Amniotic stem cell (primary cell): ENCODE data around the gene GALK1.

ENCODE experiments used
- DNase-seq: peaks from one replicate; lab custom pipeline; 2025; lab: John Stamatoyannopoulos, UW

The GALK1 gene

DNA sequence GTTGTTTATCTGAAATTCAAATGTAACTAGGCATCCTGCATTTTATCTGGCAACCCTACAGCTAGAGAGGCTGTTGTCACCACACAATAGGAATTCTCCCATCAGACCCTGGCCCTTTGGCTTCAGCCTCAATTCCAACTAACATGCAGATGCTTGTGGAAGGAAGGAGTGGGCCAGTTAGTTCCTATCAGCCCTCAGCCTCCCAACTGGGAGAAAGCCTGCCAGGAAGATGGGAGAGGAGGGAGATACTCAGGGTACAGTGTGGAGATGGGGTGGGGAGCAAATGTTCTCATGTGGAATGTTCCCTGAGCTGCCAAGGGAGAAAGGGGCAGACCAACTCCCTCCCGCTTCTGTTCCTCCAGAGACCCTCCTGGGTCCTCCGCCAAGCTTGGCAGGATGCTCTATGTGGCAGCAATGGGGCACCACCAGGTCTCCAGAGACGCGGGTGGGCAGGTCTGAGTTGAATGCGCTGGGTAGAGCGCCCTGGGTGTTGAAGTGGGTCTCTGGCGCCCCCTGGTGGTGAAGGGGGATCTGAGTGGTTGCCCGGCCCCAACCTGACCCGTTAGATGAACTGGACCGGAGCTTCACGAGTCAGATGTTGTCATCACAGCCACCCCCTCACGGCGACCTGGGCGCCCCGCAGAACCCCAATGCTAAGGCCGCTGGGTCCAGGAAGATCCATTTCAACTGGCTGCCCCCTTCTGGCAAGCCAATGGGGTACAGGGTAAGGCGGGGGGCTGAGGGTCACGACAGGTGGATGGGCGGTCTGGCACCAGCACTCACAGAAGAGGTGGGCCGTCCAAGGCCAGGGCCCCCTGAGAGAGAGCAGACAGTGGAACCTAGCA, 15.2 kb downstream of the GALK1 start:
- peak; percentile 62 for DNase-seq

DNA sequence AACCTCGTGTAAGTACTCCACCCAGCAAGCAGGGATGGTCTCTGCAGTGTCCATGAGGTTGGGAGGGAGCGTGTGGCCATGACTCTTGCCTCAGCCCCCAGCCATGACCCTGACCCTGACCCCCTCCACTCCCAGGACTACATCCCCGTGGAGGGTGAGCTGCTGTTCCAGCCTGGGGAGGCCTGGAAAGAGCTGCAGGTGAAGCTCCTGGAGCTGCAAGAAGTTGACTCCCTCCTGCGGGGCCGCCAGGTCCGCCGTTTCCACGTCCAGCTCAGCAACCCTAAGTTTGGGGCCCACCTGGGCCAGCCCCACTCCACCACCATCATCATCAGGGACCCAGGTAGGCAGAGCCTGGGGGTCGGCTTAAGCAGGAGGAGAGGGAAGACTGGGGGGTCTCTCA, 16.3 kb downstream of the GALK1 start:
- DNase-seq = no peak

DNA sequence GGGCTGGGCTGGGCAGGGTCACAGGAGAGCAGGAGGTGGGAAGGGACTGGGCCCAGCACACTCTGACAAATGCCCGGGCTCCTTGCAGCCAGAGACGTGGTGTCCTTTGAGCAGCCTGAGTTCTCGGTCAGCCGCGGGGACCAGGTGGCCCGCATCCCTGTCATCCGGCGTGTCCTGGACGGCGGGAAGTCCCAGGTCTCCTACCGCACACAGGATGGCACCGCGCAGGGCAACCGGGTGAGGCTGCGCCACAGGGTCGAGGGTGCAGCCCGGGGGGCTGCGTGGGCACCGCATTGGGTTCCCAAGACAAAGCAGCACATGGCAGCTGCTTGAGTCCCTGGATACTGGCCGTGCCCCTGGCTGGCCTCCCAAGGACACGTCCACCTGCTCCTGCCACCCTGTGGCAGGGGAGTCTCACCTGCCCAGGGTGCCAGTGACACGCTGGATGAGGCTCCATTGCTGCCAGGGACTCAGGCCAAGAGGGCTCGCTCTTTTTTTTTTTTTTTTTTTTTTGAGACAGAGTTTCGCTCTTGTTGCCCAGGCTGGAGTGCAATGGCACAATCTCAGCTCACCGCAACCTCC, 21.3 kb downstream of the GALK1 start:
- no peak for DNase-seq

DNA sequence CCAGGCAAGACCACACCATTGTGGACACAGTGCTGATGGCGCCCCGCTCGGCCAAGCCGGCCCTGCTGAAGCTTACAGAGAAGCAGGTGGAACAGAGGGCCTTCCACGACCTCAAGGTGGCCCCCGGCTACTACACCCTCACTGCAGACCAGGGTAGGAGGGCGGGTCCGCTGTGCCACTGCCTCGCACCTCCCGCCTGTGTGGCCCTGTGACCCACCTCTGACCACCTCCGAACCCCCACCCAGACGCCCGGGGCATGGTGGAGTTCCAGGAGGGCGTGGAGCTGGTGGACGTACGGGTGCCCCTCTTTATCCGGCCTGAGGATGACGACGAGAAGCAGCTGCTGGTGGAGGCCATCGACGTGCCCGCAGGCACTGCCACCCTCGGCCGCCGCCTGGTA, 22.7 kb downstream of the GALK1 start:
- no peak for DNase-seq

DNA sequence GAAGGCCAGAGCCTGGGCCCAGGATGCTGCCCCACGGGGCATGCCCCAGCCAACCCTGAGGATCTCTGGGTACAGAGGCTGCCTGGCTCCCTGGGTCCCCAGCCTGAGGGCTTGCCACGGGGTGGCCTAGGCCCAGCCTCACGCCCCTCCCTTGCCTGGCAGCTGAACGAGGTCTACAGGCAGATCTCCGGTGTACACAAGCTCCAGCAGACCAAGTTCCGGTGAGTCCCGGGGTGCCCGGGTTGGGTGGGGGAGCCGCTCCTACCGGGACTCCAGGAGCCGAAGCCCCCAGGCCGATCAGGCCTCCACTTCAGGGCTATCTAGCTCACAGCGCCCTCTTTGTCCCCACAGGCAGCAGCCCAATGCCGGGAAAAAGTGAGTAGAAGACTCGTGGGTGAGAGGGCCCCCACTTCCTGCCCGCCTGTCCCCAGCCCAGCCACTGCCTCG, 24.3 kb downstream of the GALK1 start:
- no peak for DNase-seq

DNA sequence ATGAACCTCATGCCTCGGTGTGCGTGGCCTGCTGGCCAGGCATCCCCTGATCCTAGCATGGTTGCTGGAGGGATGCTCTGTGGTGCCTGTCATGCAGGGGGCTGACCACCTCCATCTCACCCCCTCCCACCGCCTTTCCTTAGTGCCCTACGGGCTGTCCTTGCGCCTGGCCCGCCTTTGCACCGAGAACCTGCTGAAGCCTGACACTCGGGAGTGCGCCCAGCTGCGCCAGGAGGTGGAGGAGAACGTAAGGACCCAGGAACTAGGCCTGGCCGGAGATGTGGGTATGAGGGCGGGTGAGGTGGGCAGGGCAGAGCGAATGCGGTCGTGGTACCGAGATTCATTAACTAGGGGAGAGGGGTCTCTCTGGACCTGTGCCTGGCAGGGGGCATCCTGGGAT, 24.8 kb downstream of the GALK1 start:
- no peak for DNase-seq

DNA sequence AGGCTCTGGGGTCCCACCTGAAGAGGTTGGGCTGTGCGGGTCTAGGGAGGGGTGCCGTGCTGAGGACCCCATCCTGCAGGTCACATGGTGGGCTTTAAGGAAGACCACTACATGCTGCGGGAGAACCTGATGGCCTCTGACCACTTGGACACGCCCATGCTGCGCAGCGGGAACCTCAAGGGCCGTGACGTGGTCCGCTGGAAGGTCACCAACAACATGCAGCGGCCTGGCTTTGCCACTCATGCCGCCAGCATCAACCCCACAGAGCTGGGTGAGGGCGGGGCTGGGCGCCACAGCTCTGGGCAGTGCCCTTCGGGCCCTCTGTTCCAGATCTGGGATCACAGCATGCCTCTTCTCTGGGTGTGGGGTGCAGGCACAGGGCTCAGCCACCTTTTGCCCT, 25.2 kb downstream of the GALK1 start:
- DNase-seq = no peak

DNA sequence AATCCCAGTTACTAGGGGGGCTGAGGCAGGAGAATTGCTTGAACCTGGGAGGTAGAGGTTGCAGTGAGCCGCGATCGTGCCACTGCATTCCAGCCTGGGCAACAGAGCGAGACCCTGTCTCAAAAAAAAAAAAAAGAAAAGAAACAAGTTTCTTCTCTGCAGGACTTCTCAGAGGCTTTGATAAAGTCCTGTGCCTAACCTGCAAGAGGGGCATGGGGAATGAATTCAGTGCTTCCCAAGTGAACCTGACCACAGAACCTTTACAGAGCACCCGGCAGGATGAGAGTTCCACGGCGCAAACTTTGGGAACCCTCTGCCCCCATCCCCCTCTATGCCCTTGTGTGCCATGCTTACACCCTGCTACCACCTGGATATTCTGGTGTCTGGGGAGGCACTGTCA, 25.8 kb downstream of the GALK1 start:
- DNase-seq = no peak

DNA sequence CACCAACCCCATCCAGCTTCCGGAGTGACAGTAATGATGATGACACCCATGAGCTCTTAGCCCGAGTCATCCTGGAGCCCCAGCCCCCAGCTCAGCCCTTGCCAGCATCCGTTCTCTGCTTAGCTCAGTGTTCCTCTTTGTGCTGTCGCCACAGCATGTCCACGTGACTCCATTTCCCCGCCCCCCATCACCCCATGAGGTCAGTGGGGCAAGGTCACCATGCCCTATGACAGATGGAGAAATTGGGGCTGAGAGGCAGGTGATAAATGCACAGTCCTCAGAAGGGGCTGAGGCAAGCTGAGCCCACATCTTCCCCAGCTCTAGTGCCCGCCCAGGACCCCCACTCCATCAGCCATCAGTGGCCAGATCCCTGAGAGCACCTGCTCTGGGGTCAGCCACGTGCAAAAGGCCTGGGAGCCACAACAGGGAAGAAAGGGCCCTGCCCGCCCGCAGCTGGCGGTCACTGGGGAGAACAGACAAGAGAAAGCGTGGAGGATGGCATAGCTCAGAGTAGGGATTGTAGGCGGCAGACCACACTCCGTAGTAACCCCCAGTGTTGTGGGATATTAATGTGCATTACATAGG, 26.7 kb downstream of the GALK1 start:
- DNase-seq = no peak

DNA sequence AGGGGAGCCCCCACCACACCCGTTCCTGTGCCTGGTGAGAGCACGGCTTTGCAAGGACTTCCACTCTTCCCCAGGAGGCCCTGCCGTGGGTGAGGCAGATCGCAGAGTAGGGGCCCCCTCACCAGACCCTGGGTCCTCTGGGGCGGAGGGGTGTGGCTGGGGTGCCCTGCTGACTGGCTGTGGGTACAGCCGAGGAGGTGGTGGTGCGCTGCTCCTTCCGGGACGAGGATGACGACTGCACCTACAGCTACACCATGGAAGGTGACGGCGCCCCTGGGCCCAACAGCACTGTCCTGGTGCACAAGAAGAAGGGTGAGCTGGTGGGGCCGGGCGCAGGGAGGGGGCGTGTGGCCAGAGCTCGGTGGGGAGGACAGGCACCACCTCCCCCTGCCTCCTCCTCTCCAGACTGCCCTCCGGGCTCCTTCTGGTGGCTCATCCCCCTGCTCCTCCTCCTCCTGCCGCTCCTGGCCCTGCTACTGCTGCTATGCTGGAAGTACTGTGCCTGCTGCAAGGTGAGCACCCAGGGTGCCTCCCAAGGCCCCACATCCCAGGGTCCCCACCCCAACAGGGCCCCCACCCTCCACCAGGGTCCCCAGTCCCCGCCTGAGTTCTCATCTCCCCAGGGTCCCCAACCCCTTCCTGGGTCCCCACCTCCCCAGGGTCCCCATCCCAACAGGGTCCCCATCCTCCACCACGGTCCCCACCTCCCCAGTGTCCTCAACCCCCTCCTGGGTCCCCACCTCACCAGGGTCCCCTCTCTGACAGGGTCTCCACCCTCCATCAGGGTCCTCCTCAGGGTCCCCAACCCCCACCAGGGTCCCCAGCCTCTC, 27.6 kb downstream of the GALK1 start:
- DNase-seq = no peak

DNA sequence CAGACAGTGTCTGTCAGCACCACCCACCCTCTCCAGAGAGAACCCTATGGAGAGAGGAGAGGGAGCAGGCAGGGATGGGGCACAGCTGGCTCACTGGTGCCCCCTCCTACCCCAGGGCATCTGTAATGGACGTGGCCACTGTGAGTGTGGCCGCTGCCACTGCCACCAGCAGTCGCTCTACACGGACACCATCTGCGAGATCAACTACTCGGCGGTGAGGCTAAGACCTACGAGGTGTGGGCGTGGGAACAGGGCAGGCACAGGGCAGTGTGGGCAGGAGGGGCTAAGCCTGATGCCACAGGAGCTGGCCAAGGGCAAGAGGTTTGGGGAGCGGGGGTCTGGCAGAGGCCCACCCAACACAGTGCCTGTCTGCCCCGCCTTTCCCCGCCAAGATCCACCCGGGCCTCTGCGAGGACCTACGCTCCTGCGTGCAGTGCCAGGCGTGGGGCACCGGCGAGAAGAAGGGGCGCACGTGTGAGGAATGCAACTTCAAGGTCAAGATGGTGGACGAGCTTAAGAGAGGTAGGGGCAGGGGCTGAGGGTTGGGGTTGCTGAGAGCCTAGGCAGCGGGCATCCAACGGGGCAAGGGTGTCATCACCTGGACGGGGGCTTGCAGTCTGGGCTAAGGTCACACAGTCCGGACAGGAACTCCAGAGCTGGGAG, 28.7 kb downstream of the GALK1 start:
- no peak for DNase-seq

DNA sequence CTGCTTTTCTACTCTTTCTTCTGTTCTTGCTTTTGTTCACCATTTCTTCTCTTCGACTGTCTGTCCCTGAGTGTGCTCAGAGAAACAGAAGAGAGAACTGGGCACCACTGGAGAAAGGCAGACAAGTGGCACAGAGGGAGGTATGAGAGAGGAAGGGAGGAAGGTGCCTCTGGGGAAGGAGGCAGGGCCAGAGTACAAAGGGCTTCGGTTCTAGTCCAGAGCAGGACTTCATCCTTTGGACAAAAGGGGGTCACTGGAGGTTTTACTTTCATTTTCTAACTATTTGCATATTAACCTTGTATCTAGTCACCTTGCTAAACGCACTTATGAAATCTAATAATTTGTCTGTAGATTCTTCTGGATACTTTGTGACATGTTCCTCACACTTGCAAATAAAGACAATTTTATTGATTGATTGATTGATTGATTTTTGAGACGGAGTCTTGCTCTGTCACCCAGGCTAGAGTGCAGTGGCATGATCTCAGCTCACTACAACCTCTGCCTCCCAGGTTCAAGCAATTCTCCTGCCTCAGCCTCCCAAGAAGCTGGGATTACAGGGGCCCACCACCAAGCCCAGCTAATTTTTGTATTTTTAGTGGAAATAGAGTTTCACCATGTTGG, 30.2 kb downstream of the GALK1 start:
- no peak for DNase-seq

DNA sequence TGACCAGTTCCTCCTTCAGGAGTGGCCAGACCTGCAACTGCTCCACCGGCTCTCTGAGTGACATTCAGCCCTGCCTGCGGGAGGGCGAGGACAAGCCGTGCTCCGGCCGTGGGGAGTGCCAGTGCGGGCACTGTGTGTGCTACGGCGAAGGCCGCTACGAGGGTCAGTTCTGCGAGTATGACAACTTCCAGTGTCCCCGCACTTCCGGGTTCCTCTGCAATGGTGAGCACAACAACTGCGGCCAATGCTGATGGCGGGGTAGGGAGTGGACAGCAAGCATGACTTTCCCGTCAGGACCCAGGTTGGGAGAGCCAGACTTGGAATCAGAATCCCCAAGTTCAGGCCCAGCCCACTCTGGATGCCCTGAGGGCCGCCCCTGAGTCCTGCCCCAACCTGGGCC, 31.5 kb downstream of the GALK1 start:
- no peak for DNase-seq

DNA sequence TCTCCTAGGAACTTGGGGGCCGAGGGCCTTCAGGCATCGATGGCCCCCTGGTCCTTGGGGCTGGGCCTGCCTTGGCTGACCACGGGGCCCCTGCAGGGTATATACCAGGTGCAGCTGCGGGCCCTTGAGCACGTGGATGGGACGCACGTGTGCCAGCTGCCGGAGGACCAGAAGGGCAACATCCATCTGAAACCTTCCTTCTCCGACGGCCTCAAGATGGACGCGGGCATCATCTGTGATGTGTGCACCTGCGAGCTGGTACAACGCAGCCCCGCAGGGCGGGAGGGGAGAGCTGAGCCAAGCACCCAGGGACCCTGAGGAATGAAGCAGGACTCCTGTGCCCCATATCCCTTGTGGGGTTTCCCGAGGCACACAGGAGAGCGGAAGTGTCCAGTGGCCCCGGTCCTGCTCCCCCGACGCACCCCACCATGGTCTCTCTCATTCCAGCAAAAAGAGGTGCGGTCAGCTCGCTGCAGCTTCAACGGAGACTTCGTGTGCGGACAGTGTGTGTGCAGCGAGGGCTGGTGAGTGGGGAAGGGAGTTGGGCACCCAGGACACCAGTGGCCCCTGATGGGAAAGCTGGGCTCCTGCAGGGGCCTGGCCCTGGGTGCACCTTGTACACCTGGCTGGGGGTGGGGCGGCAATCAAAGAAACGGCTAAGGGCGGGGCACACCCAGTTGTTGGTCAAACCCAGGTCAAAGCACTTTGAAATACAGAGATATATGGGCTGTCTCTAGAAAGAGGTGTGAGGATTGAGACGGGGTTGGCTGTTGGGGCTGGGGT, 33.1 kb downstream of the GALK1 start:
- DNase-seq = no peak

DNA sequence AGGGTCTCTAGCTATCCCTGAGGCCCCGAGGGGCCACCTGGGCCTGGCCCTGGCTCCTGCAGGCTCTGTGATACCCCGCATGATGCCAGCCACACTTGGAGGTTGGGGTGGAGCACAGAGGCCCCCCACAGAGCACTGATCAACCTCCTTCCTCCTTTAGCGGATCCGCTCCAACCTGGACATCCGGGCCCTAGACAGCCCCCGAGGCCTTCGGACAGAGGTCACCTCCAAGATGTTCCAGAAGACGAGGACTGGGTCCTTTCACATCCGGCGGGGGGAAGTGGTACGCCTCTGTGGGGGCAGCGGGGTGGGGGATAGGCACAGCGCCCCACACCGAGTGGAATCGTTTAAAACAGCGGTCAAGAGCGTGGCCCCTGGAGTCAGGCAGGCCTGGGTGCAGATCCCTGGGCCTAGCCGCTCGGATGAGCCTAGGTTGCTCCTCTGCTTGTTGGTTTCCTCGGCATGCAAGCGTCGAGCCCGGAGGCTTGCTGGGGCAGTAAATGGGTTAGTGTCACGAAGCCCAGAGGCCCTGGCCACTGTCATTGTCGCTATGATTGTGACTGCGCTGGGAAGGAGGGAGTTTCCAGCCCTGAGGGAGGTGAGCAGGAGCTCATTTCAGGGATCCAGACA, 33.8 kb downstream of the GALK1 start:
- DNase-seq = no peak

DNA sequence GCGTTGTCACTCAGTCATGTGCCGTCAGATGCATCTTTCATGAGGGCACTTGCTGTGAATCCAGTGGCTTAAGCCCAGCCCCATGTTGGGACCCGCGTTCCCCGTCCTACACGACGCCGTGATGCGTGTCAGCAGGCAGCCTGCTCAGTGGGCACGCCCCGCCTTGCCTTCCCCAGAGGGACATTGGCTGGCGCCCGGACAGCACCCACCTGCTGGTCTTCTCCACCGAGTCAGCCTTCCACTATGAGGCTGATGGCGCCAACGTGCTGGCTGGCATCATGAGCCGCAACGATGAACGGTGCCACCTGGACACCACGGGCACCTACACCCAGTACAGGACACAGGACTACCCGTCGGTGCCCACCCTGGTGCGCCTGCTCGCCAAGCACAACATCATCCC, 34.9 kb downstream of the GALK1 start:
- no peak for DNase-seq

DNA sequence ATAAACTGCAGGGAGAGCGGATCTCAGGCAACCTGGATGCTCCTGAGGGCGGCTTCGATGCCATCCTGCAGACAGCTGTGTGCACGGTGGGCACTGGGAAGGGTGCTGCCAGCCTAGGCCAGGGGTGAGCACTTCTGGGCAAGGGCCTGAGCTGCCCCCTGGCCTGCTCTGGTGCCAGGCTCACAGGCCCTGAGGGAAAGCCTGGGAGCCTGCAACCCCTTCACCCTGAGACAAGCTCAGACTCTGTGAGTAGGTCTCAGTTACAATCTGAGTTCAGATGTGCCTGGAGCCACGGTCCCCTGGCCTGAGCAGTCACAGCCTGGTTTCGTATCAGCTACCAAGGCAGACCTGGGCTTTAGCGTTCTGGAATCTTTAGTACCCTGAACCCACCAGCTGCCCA, 35.6 kb downstream of the GALK1 start:
- no peak for DNase-seq

DNA sequence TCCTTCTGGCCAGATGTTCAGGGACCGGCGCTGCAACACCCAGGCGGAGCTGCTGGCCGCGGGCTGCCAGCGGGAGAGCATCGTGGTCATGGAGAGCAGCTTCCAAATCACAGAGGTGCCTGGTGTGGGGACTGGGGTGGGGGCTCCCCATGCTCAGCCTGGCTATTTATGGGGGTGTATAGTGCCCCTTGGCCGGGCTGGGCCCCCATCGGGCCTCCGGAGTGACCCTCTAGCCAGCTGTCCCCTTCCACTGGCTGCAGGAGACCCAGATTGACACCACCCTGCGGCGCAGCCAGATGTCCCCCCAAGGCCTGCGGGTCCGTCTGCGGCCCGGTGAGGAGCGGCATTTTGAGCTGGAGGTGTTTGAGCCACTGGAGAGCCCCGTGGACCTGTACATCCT, 37.6 kb downstream of the GALK1 start:
- no peak for DNase-seq

DNA sequence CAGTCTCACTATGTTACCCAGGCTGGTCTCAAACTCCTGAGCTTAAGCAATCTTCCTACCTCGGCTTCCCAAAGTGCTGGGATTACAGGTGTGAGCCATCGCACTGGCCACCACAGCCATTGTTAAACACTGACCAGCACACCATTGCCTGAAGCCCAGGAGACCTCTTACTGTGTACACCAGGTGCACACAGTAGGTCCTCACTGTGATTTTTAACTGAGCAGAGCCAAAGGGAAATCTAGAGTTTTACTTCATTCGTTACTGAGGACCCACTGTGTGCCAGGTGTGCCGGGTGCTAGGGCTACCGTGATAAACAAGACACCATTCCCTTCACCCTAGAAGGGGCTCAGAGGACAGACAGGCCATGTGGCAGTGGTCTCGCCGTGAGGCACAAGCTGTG, 39.5 kb downstream of the GALK1 start:
- DNase-seq = no peak
